ENCODE measurements around the gene STAMBPL1. TPM values are rescaled to one million over a fixed set of nuclear protein-coding genes. Genes with fewer than 3 reads are reported as not detected.
A peak's percentile ranks its signal among the peaks of the same experiment; 100 is the strongest.

Gene STAMBPL1
- total and polyA plus RNA-seq, 2 donors (not counting 1 experiment from before 2014, with no cell fraction given) = 45.6 to 72.5 TPM

DNA sequence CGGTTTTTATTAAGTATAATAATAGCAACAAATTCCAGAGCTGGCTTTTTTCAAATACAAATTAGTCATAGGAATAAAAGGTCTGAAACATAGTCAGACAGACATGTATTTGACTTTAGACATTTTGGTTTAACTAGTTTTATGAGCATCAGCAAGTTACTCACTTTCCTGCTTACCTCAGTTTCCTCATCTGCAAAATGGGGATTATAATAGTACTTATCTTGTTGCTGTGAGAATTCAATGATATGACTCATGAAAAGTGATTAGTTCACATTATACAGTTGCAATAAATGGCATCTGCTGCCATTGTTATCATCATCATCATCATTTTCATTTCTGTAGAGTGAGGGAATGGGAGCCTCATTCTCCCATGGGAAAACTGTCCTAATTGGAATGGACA lies 39.0 kb downstream of the STAMBPL1 start:
- peaks cover 6% of the 10 kb centered on the region for H3K4me1 ChIP-seq (ENCODE audit: control insufficient read depth, extremely low read depth, insufficient read depth, low read length)
- no peaks in the 10 kb centered on the region for H3K79me2 ChIP-seq (ENCODE audit: control insufficient read depth, insufficient read depth, low read length)
- H3K9ac ChIP-seq (ENCODE audit: insufficient read depth, low read length) = no peak overlapping the region
- H2AFZ ChIP-seq (ENCODE audit: low read length) = no peak overlapping the region
- H3K4me2 ChIP-seq (ENCODE audit: extremely low read depth, insufficient read depth, low read length) = no peak overlapping the region
- no peak for DNase-seq (ENCODE audit: low read depth in 2 of 2)
- no peaks in the 10 kb centered on the region for H3K27me3 ChIP-seq (ENCODE audit: control insufficient read depth, insufficient read depth, low read length)
- H3K36me3 ChIP-seq (ENCODE audit: control insufficient read depth, insufficient read depth, low read length) = peaks cover 7% of the 10 kb centered on the region
- no peak overlapping the region for H3K4me3 ChIP-seq (replicated peaks in 1 of 4; ENCODE audit: control extremely low read depth in 1 of 4, insufficient read depth in 1 of 4, low read depth in 3 of 4, low read length in 4 of 4)
- no peaks in the 10 kb centered on the region for H4K20me1 ChIP-seq (ENCODE audit: control insufficient read depth, extremely low read depth, insufficient read depth, low read length)
- TF ChIP-seq EZH2 (IDR thresholded peaks at IDR 0.05; ENCODE audit: low read length, missing control alignments) = no peak
- TF ChIP-seq, protein P1, sequence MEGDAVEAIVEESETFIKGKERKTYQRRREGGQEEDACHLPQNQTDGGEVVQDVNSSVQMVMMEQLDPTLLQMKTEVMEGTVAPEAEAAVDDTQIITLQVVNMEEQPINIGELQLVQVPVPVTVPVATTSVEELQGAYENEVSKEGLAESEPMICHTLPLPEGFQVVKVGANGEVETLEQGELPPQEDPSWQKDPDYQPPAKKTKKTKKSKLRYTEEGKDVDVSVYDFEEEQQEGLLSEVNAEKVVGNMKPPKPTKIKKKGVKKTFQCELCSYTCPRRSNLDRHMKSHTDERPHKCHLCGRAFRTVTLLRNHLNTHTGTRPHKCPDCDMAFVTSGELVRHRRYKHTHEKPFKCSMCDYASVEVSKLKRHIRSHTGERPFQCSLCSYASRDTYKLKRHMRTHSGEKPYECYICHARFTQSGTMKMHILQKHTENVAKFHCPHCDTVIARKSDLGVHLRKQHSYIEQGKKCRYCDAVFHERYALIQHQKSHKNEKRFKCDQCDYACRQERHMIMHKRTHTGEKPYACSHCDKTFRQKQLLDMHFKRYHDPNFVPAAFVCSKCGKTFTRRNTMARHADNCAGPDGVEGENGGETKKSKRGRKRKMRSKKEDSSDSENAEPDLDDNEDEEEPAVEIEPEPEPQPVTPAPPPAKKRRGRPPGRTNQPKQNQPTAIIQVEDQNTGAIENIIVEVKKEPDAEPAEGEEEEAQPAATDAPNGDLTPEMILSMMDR (conservative IDR thresholded peaks at IDR 0.05 in 1 of 2, IDR thresholded peaks at IDR 0.05 in 1 of 2; ENCODE audit: low read depth in 1 of 2, low read length in 2 of 2) = no peak
- H3K27ac ChIP-seq (ENCODE audit: insufficient read depth, low read length) = no peak overlapping the region
- H3K9me3 ChIP-seq (ENCODE audit: control insufficient read depth, insufficient read depth, low read depth, low read length) = no peaks in the 10 kb centered on the region

DNA sequence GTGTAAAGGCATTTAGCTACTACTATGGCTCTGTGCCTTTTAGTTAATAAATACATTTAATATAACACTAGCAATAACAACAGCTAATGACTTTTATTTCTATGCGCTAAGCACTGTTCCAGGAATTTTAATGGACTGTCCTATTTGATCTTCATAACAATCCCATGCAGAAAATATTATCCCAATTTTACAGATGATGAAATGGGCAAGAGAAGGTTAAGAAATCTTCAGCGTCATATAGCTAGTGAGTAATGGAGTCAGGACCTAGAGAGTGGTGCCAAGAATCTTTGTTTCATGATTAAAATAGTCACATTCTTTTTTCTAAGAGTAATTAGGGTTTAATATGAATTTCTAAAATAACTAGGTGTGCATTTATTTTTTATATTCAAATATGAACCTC lies 40.2 kb downstream of the STAMBPL1 start:
- Histone ChIP-seq H3K27me3 (ENCODE audit: control insufficient read depth, insufficient read depth, low read length) (no peaks in the 10 kb centered on the region), H3K4me1 (ENCODE audit: control insufficient read depth, extremely low read depth, insufficient read depth, low read length) (peaks cover 6% of the 10 kb centered on the region), H3K79me2 (ENCODE audit: control insufficient read depth, insufficient read depth, low read length) (no peaks in the 10 kb centered on the region), H3K9me3 (ENCODE audit: control insufficient read depth, insufficient read depth, low read depth, low read length) (no peaks in the 10 kb centered on the region), H3K36me3 (ENCODE audit: control insufficient read depth, insufficient read depth, low read length) (peaks cover 7% of the 10 kb centered on the region), H4K20me1 (ENCODE audit: control insufficient read depth, extremely low read depth, insufficient read depth, low read length) (no peaks in the 10 kb centered on the region), H3K4me3 (replicated peaks in 1 of 4; ENCODE audit: control extremely low read depth in 1 of 4, insufficient read depth in 1 of 4, low read depth in 3 of 4, low read length in 4 of 4) (no peak overlapping the region), H2AFZ (ENCODE audit: low read length) (no peak overlapping the region), H3K27ac (ENCODE audit: insufficient read depth, low read length) (no peak overlapping the region), H3K4me2 (ENCODE audit: extremely low read depth, insufficient read depth, low read length) (no peak overlapping the region), H3K9ac (ENCODE audit: insufficient read depth, low read length) (no peak overlapping the region)
- TF ChIP-seq EZH2 (IDR thresholded peaks at IDR 0.05; ENCODE audit: low read length, missing control alignments) = no peak
- TF ChIP-seq, protein P1 (conservative IDR thresholded peaks at IDR 0.05 in 1 of 2, IDR thresholded peaks at IDR 0.05 in 1 of 2; ENCODE audit: low read depth in 1 of 2, low read length in 2 of 2) = no peak
- peak in 1 of 2 donors; percentile 61 for DNase-seq (ENCODE audit: low read depth in 2 of 2)

DNA sequence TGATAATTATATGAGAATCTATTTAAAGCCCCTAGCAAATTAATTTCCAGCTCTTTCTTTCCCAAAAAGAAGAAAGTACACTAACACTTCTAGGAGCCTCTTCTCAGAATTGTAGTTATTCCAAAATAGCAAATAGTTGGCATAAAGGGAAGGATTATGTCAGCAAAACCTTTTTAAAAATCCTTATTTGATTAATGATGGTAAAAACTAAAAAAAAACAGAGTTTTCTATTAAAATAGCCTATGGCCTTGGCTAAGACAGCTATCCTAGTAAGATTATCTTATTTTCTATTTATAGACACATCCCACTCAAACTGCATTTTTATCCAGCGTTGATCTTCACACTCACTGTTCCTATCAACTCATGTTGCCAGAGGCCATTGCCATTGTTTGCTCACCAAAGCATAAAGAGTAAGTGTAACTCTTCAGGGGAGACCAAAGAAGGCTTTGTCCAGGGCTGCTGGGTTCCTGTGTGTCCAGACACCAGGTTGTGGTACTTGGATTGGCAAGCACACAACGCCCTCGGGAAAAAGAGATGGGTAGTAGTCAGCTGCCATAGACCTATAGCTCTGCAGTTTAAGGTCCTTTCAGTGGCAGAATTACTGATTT lies 41.0 kb downstream of the STAMBPL1 start:
- Histone ChIP-seq H3K27ac (ENCODE audit: insufficient read depth, low read length) (no peak overlapping the region), H3K79me2 (ENCODE audit: control insufficient read depth, insufficient read depth, low read length) (no peaks in the 10 kb centered on the region), H4K20me1 (ENCODE audit: control insufficient read depth, extremely low read depth, insufficient read depth, low read length) (no peaks in the 10 kb centered on the region), H3K36me3 (ENCODE audit: control insufficient read depth, insufficient read depth, low read length) (peaks cover 1% of the 10 kb centered on the region), H3K4me1 (ENCODE audit: control insufficient read depth, extremely low read depth, insufficient read depth, low read length) (peaks cover 12% of the 10 kb centered on the region), H3K4me3 (replicated peaks in 1 of 4; ENCODE audit: control extremely low read depth in 1 of 4, insufficient read depth in 1 of 4, low read depth in 3 of 4, low read length in 4 of 4) (no peak overlapping the region), H3K4me2 (ENCODE audit: extremely low read depth, insufficient read depth, low read length) (no peak overlapping the region), H3K27me3 (ENCODE audit: control insufficient read depth, insufficient read depth, low read length) (no peaks in the 10 kb centered on the region), H2AFZ (ENCODE audit: low read length) (no peak overlapping the region), H3K9ac (ENCODE audit: insufficient read depth, low read length) (no peak overlapping the region), H3K9me3 (ENCODE audit: control insufficient read depth, insufficient read depth, low read depth, low read length) (no peaks in the 10 kb centered on the region)
- peak in 1 of 2 donors; percentile 47 for DNase-seq (ENCODE audit: low read depth in 2 of 2)
- no peak for TF ChIP-seq EZH2 (IDR thresholded peaks at IDR 0.05; ENCODE audit: low read length, missing control alignments)
